Measurements from ENCODE around the gene MEGF6.

The MEGF6 gene

DNA sequence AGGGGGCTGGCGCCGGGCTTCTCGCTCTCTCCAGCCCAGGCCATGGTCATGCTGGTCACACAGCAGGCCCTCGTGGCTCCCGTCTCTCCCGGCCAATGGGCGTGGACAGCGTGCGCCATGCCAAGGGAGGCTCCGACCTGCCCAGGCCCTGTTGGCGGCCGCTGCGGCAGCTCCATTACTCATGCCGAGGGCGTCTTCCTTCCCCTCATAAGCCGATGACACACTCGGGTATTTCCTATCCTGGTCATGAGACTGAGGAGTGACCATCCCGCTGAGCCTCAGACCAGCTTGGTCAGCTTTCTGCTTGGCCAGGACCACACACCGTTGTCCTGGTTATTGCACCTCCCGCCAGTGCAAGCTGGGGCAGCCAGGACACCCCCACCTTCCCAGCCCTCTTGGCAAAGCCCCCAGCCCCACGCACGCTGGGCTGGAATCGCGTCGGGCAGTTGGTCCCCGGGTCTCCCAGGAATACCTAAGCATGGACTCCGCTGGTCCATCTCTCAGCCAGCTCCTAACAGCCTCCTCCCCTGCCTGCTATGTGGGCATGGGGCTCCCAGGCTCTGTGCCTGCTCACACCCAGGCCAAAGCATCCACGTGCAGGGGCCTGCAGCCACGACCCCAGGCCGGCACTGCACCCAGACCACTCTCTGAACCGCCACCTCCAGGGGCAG lies 107.0 kb downstream of the MEGF6 start:
- DNase-seq (ENCODE audit: low read depth) = peak; percentile 89

DNA sequence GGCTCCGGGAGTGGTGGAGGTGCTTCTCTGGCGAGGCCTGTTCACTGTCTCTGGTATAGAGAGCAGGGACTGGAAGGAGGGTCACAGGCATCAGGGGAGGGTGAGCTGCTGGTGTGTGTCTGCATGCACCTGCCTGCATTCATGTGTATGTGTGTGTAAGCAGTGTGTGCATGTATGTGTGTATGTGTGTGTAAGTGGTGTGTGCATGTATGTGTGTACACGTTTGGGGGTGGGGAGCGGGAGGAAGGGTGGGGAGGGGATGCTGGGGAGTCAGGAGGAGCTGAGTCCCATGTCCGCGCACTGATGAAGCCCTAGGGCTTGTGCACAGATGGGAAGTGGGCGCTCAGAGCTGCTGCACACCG lies 107.8 kb downstream of the MEGF6 start:
- no peak for DNase-seq (ENCODE audit: low read depth)

DNA sequence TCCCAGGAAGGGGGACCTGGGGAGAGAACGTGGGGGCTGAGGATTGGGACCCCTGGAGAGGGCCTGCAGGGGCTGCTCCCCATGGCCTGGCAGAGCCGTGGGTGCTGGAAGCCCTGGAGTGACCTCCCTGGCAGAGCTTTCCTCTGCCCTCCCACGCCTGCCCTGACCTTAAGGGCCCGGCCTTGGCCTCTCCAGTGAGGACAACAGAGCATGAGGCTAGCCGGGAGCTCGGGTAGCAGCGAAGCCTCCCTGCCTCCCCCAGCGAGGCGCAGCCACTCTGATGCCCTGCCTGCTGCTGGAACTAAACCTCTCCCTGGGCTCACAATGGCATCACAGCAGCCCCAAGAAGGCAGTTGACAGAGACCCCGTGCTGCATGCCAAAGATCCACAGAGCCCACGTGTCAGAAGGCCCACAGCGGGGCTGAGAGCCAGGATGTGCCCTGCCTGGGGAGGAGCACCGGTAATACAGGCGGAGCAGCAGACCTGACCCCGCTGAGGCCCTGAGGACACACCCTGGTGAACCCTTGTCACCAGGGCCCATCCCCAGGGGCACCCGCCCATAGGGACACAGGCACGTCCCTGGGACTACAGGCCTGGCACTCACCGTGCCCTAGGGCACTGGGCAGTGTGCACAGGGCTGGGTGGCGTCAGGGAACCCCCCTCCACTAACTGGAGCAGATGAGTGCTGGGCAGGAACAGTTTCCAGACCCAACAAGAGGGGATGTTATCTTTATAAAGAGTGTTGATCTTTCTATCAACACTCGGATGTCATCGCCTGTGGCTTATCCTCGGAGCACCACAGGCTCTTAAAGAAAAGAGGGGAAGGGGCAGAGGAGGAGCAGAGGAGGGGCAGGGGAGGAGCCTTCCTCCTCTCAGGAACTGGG lies 108.4 kb downstream of the MEGF6 start:
- no peak for DNase-seq (ENCODE audit: low read depth)

DNA sequence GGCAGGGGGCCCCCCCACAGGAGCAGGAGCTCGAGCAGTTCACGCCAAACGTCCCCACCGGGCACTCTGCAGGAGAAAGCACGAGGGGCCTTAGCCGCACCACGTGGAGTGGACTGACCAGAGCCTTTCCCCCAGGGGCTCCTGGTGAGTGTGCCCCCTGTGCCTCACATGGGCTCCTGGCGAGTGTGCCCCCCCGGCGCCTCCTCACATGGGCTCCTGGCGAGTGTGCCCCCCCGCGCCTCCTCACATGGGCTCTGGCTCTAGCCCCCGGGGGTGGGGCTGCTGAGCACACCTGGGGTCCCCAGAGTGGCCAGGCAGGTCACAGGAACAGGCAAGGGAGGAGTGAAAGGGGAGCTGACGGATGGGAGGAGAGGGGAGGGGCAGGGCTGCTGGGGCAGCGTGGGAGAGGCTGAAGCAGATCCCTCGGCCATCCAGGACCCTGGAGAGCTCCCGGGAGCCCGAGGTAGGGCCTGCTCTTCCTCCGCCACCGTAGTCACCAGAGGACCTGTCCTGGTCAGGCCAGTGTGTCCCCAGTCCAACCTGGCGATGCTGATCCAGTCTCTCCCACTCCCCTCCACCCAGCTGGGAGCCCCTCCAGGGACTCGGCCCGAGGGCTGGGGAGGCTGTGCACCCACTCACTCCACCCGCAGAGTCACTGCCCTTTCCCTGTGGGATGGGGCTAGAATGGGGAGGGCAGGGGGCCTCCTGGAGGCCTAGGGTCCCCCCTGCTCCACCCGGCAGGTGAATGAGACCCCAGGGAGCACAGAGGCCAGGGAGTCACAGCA lies 109.3 kb downstream of the MEGF6 start:
- peak; percentile 52 for DNase-seq (ENCODE audit: low read depth)

DNA sequence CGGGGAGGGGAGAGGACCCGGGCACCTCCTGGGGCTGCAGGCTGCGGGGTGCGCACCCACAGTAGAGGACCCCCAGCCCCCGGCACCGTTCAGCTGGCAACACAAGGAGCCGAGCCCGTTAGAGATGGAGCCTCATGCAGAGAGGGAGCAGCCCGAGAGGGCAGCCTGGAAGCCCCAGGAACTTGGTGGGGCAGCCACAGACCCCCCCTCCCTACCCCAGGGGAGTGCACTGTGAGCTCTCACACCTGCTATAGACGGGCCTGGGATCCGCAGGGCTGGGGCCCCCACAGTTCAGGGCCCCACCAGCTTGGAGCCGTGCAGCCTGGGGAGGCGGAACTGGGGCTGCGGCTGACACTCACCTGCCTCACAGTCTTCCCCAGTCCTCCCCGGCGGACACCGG lies 109.9 kb downstream of the MEGF6 start:
- DNase-seq (ENCODE audit: low read depth) = no peak

DNA sequence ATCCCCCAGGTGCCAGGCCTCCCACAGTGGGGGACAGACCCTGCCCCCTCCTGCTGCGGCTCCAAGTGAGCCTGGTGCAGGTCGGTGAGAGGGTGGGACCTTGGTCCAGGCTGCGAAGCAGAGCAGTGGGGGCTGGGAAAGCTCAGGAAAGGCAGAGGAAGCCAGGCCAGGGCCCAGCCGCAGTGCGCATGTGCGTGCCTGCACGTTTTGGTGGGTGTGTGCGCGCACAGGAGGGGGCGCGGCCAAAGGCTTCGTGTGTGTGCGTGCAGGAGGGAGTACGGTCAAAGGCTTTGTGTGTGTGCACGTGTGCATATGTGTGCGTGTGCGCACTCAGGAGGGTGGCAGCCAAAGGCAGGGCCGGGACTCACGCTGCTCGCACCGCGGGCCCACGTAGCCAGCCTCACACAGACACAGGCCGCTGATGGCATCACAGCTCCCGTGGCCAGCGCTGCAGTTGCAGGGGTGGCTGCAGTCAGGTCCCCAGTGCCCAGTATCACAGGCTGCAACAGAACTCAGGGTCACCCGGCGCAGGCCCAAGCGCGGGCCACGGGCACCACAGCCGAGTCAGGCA lies 111.0 kb downstream of the MEGF6 start:
- no peak for DNase-seq (ENCODE audit: low read depth)

DNA sequence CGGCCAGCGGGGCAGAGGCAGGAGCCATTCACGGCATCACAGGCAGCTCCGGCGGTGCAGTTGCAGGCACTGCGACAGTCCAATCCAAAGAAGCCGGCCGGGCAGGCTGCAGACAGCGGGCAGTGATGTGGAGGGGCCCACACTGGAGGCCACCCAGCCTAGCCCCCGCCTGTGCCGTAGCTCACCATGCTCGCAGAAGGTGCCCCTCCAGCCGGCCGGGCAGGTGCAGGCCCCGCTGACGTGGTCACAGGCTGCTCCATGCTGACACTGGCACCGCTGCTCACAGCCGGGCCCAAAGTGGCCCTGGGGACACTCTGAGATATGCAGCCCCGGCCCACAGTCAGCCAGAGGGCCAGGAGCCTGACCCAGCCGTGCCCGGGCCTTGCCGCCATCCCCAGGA lies 111.7 kb downstream of the MEGF6 start:
- no peak for DNase-seq (ENCODE audit: low read depth)

DNA sequence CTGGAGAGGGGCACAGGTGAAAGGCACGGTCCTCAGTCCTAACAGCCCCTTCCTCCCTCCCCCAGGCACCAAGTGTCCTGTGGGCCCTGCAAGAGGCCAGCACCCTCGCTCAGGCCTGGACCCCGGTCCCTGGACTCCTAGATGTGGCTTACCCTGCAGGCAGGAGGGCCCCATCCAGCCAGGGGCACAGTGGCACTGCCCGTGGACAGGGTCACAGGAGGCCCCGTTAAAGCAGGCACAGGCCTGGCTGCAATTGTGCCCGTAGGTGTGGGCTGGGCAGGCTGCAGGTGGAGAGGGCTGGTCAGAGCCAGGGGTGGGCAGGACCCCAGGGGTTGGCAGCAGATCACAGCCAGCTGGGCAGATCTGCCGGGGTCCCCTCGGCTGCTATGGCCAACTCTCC lies 112.3 kb downstream of the MEGF6 start:
- DNase-seq (ENCODE audit: low read depth) = no peak

DNA sequence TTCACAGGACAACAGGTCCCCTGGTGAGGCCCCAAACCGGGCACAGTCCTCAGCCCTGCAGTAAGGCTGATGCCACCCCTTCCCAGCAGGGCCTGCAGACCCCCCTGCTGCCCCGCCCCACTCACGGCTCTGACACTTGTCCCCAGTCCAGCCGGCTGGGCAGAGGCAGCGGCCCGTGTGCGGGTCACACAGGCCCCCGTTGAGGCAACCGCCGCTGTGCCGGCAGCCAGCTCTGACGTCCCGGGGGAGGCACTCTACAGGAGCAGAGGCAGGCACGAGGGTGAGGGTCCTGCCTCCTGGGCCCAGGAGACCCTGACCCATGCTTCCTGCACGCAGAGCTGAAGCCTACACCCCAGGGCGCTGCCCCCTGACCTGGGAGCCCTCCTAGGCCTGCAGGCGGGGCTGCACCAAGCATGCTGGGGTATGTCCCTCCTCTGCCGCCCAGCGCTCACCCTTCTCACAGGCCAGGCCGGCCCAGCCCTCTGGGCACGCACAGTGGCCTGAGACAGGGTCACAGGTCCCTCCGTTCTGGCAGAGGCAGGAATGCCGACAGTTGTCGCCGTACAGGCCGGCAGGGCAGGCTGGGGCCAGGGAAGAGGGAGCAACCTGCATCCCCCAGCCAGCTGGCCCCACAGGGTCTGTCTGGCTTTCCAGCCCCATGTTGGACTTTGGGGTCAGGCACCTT lies 112.9 kb downstream of the MEGF6 start:
- no peak for DNase-seq (ENCODE audit: low read depth)

DNA sequence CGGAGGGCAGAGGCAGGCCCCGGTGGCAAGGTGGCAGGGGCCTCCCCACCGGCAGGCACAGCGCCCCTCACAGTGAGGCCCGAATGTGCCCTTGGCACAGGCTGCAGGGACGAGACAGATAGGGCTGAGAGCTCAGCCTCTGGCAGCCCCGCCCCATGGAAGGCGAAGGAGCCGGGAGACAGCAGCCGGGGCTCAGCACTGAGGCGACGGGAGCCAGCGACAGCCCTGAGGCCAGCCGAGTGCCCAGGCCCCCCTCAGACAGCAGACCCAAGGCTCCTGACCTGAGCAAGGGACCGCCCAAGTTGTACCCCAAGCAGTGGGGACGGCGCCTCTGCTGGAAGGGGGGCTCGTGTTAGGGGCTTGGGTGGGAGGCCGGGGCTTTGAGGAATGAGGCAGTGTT lies 113.8 kb downstream of the MEGF6 start:
- no peak for DNase-seq (ENCODE audit: low read depth)

DNA sequence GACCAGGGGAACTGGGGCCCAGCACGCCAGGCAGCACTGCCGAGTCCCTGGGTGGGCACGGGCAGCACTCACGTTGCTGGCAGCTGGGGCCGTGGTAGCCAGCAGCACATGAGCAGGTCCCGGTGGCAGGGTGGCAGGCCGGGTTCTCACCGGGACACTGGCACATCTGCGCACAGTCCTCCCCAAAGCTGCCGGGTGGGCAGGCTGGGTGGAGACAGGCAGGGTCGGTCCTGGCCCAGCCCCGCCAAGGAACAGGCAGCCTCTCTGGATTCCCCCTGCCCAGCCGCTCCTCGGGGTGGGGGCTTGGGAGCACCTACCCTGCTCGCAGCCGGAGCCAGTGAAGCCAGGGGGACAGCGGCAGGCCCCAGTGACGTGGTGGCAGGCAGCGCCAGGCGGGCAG lies 114.4 kb downstream of the MEGF6 start:
- no peak for DNase-seq (ENCODE audit: low read depth)

DNA sequence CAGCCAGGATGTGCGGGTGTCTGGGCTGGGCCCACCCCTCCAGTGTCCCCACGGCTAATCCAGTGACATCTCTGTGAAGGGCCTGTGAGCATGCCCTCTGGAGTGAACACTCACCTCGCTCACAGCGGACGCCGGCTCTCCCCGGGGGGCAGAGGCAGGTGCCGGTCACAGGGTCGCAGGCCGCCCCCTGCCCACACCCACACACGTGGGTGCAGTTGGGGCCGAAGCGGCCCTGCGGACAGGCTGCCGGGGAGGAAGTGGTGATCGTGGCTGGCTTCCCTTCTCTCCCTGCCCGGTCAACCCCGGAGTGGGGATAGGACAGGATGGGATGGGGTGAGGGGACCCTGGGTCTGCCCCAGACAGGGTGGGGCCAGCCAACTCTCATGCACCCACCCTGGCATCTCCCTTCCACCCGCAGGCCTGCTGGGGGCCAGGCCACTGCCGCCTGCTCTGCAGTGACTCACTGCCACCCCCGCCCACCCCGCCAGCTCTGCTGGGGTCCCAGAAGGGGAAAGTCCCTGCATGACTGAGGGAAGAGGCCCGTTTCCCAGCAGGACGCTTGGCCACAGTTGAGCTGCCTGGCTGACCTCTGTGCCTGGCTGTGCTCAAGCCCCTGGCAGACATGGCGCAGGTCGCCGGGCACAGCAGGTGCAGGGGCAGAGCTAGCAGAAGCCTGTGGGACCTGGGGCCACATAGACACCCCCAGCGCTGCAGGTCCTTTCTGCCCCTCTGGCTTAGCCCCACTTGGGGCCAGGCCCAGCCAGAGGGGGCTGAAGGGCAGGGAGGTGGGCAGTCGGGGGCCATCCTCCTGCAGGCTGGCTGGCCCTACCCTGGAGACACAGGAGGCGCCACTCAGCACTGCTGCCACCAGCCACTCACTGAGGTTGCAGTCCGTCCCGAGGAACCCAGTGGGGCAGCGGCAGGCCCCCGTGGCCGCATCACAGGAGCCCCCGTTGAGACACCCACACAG lies 115.2 kb downstream of the MEGF6 start:
- DNase-seq (ENCODE audit: low read depth) = no peak

DNA sequence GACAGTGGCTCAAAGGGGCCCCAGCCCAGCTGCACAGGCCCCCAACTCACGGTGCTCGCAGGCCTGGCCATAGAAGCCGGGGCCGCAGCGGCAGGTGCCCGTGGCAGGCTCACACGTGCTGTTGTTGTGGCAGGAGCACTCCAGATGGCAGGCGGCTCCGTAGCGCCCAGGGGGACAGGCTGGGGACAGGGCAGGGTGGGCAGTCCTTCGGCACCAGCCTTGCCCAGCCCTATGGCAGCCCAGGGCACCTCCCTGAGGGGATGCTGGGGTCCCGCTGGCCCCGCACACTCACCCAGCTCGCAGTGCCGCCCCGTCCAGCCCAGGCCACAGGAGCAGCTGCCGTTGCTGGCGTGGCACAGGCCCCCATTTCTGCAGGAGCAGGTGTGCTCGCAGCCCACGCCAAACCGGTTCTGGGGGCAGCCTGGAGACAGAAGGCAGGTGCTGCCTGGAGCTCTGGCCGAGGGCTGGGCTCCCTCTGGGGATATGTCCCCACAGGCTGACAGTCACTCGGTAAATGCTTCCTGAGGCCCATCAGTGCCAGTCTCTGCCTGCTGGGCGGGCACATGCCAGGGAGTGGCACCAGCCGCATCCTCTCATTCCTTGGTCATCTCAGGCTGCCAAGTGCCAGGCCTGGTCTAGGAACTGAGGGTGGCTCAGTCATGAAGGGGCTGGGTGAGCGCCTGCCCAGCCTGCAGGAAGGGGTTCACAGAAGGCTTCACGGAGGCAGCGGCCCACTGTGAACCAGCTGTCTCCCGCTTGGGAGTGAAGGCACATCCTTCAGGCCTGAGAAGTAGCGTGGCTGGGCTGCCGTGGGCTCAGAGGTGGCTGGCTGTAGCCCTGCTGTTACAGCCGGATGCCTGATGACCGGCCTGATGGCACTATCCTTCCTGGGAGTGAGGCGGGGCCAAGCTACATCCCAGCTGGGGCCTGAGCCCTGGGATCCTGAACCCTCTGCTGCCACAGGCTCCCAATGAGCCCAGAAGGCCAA lies 116.7 kb downstream of the MEGF6 start:
- DNase-seq (ENCODE audit: low read depth) = no peak

DNA sequence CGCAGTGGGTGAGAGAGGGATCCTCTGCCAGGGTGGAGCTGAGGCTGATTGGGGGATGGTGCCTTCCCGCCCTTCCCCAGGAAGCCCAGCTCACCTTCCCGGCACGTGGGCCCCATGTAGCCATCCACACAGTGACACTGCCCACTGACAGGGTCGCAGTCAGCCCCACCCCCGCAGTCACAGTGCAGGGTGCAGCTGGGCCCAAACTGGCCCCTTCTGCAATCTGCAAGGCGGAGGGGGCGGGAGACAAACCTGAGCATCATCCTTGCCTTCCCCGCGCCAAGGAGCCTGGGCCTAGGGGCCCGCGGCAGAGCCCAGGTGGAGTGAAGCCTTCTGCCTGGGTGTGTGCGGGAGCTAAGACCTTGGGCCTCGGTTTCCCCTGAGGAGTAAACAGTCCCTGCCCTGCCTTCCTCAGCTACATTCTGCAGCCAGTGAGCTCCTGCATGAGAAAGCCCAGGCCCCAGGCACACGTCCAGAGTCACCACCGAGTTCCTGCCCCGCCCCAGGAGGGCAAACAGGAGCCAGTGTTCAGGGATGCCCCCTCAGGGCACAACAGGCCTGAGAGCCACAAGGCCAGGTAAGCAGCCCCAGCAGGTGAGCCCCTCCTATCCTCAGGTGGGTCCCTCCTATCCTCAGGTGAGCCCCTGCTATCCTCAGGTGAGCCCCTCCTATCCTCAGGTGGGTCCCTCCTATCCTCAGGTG lies 118.6 kb downstream of the MEGF6 start:
- no peak for DNase-seq (ENCODE audit: low read depth)

DNA sequence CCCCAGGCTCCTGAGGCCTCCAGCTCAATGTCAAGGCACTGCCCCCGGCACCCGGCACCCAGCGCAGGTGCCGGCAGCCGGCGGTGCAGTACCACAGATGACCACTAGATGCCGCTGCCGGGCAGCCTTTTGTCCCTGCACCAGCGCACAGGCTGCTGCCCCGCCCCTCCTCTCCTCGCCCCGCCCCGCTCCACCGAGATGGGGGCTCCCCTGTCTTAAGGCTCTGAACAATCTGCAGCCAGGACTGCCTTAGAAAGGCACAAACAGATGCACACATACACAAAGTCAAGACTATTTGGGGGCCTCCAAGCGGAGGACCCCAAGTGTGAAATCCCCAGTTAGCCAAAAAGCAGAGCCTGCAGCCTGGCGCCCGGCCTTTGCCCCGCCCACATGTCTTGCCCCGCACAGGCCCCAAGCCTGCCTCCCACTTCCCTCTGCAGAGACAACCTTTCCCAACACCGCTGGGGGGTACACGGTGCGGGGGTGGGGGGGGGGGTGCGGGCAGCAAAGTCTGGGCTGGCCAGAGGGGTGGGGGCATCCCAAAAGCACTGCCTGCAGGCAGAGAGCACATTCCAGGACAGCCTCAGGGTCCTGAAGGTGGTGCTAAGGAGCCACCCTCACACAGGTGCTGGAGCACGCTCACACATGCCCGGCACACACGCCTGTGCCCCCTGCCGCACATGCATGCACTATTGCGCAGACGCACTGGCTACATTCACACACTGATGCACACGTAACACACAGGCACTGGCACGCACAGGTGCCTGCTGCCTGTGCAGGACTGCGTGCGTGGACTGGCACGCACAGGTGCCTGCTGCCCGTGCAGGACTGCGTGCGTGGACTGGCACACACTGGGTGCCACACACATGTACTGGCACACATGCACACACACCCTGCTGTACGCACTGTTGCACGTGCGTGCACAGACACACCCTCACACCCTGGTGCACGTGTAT lies 119.7 kb downstream of the MEGF6 start:
- peak; percentile 23 for DNase-seq (ENCODE audit: low read depth)

DNA sequence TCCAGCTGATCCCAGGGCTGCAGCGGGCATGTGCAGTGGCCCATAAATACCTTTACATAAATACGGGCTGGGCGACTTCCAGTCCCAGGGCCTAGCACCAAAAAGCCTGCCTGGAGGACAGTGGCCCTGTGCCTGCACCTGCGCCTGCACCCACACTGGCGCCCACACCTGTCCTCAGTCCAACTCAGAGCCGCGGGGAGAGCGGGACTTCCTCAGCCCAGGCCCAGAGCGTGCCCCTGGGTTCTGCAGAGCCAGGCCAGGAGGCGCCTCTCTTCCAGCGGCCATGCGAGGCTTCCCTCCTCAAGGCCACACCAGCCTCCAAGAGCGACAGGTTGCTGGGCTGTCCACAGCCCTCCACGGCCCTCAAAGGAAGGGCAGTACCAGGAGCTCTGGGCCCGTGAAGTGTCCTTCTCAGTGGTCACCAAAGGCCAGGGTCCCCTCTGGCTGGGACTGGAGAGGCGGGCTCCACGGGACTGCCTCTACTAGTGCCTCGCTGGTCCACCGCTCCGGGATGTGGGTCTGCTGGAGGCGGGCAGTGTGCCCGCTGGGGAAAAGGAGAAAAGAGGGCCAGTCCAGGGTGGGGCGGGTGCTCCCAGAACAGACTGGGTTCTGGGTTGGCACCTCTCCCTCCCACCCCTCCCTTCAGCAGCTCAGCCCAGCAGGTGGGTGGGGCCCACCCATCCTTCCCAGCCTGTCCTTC lies 121.1 kb downstream of the MEGF6 start:
- DNase-seq (ENCODE audit: low read depth) = no peak

DNA sequence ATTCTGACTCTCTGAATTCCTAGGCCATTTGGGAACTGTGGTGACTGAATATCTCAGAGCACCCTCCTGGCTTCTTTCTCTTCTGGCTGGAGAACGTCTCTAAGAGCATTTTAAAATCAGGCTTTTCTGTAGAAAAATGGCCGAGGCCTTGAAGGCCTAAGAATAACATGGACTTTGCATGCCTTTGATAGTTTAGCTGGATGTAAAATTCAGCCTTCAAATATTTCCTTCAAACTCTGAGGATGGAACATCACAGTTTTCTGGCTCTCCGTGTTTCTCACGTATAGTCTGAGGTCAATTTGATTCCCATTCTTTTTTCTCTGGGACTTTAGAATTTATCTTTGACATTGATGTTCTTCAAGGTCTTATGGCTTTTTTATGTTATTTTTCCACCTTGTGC lies 122.9 kb downstream of the MEGF6 start:
- DNase-seq (ENCODE audit: low read depth) = no peak

All from fibroblast of gingiva (primary cell).